Activated CD8-positive, alpha-beta T cell treated with anti-CD3 and anti-CD28 coated beads for 36 hours (primary cell): ENCODE results near the gene ANAPC2. TPM values are rescaled to one million over a fixed set of nuclear protein-coding genes. Genes with fewer than 3 reads are reported as not detected.

Experiments
- ATAC-seq: fragments of 200-7000 bp; cut with Tn5 transposase; one replicate; pipeline ENCODE4 v1.10.0; 2021; ENCODE audit warnings: mild to moderate bottlenecking, moderate library complexity
- CTCF ChIA-PET: fragments of 350-600 bp; sonication (Branson Sonifier 250); formaldehyde crosslinking; loops from one replicate; lab custom pipeline; 2021; ENCODE audit warnings: antibody characterized with exemption; lab: Charles Lee
- POLR2A ChIA-PET: fragments of 350-600 bp; sonication (Branson Sonifier 250); formaldehyde crosslinking; loops from one replicate; lab custom pipeline; 2021; ENCODE audit warnings: antibody characterized with exemption; lab: Charles Lee
- DNase-seq: peaks from one replicate; pipeline ENCODE4 v3.0.0-alpha.2; 2020
- H3K27ac Mint-ChIP-seq: one replicate; pipeline ENCODE4 v1.8.0; 2021; ENCODE audit warnings: mild to moderate bottlenecking, mixed read lengths
- H3K27me3 Mint-ChIP-seq: one replicate; pipeline ENCODE4 v1.8.0; 2021; ENCODE audit warnings: mixed read lengths
- H3K36me3 Mint-ChIP-seq: one replicate; pipeline ENCODE4 v1.8.0; 2021; ENCODE audit warnings: low read depth, mixed read lengths
- H3K4me1 Mint-ChIP-seq: one replicate; pipeline ENCODE4 v1.8.0; 2021; ENCODE audit warnings: low read depth, mixed read lengths
- H3K4me3 Mint-ChIP-seq: one replicate; pipeline ENCODE4 v1.8.0; 2021; ENCODE audit warnings: mild to moderate bottlenecking, moderate library complexity, mixed read lengths
- H3K9me3 Mint-ChIP-seq: one replicate; pipeline ENCODE4 v1.8.0; 2021; ENCODE audit warnings: mixed read lengths
- intact Hi-C: fragments of 100-400 bp; cut with micrococcal nuclease; formaldehyde crosslinking; loops from one replicate; pipeline ENCODE4 v1.10.0; 2022
- total RNA-seq, 2 experiments: library from RNA; stranded (reverse); gene quantifications; one replicate each; pipeline ENCODE4 v1.2.3, GENCODE V29; 2021
- TF ChIP-seq, protein P1 (sequence below): fragments of 200-600 bp; IDR thresholded peaks from one replicate; pipeline ENCODE4 v1.8.0; 2022; ENCODE audit warnings: antibody characterized with exemption, mild to moderate bottlenecking

Gene ANAPC2
- total RNA-seq, 2 experiments from 2014 or later = 38.6 to 39.6 TPM

- Mint-ChIP-seq H3K36me3 (no peaks in the 10 kb centered on the region), H3K27me3 (no peaks in the 10 kb centered on the region), H3K4me3 (no peak overlapping the region), H3K4me1 (peaks cover 2% of the 10 kb centered on the region), H3K27ac (no peak overlapping the region), H3K9me3 (no peaks in the 10 kb centered on the region)
- TF ChIP-seq, protein P1, sequence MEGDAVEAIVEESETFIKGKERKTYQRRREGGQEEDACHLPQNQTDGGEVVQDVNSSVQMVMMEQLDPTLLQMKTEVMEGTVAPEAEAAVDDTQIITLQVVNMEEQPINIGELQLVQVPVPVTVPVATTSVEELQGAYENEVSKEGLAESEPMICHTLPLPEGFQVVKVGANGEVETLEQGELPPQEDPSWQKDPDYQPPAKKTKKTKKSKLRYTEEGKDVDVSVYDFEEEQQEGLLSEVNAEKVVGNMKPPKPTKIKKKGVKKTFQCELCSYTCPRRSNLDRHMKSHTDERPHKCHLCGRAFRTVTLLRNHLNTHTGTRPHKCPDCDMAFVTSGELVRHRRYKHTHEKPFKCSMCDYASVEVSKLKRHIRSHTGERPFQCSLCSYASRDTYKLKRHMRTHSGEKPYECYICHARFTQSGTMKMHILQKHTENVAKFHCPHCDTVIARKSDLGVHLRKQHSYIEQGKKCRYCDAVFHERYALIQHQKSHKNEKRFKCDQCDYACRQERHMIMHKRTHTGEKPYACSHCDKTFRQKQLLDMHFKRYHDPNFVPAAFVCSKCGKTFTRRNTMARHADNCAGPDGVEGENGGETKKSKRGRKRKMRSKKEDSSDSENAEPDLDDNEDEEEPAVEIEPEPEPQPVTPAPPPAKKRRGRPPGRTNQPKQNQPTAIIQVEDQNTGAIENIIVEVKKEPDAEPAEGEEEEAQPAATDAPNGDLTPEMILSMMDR = no peak
- POLR2A ChIA-PET = interaction anchor here (0.7 to 7.1 kb wide), 3 partner anchors 11 to 87 kb away, joined by 3 to 44 read pairs (median 4); partner anchors contain the start of genes ANAPC2, NDOR1 and TMEM203
- ATAC-seq = no peak
- CTCF ChIA-PET = interaction anchor here (0.8 to 1.3 kb wide), 2 partner anchors 8 to 20 kb away, joined by 3 read pairs; no protein-coding TSS in a partner anchor
- intact Hi-C loops = no loop called here
- no peak for DNase-seq
Measured at GRCh38 chr9:137216188-137216965, 28.0 kb upstream of the ANAPC2 start.

DNA sequence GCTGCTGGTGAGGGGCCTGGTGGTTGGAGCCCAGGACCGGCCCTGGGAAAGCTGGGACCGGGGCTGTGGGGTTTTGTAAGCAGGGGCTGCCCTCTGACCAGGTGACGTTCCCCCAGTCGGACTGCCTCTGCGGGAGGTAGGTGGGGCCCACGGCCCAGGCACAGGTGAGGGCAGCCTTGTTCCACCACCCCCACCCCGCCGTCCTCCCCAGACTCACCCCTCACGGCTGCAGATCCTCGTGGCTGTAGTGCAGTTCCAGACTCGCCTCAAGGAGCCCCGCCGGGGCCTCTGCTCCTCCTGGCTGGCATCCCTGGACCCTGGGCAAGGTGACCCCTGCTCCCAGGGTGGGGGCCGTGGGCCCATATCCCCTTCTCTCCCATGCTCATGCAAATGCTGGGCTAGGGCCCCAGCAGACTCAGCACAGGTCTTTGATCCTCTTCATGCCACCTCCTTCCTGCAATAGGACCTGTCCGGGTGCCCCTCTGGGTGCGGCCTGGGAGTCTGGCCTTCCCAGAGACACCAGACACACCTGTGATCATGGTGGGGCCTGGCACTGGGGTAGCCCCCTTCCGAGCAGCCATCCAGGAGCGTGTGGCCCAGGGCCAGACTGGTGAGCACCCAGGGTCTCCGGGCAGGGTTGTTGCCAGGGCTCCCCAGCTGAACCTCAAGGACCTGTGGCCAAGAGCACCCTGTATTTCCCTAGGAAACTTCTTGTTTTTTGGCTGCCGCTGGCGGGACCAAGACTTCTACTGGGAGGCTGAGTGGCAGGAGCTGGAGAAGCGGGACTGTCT lies 27.0 kb upstream of the ANAPC2 start:
- Mint-ChIP-seq H3K36me3 (no peaks in the 10 kb centered on the region), H3K4me3 (no peak overlapping the region), H3K27ac (no peak overlapping the region), H3K9me3 (no peaks in the 10 kb centered on the region), H3K4me1 (no peaks in the 10 kb centered on the region), H3K27me3 (no peaks in the 10 kb centered on the region)
- TF ChIP-seq, protein P1 = no peak
- ChIA-PET POLR2A (interaction anchor here (0.7 to 7.1 kb wide), 3 partner anchors 8 to 27 kb away, joined by 3 to 44 read pairs (median 6); partner anchors contain the start of genes ANAPC2, NDOR1 and TMEM203), CTCF (interaction anchor here (0.9 kb wide), 1 partner anchor 21 kb away, joined by 3 read pairs; no protein-coding TSS in a partner anchor)
- intact Hi-C loops = no loop called here
- ATAC-seq = no peak
- no peak for DNase-seq

DNA sequence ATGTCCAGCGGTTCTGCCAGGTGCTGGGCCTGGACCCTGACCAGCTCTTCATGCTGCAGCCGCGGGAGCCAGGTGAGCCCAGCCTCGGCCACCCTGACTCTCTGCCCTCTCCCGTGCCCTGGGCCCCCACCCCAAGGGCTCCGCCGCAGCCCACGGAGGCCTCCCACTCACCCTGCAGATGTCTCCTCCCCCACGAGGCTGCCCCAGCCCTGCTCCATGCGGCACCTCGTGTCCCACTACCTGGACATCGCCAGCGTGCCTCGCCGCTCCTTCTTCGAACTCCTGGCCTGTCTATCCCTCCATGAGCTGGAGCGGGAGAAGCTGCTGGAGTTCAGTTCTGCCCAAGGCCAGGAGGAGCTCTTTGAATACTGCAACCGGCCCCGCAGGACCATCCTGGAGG lies 26.3 kb upstream of the ANAPC2 start:
- H3K36me3 Mint-ChIP-seq = peaks cover 2% of the 10 kb centered on the region
- no peak for ATAC-seq
- ChIA-PET CTCF (interaction anchor here (0.9 to 1.4 kb wide), 3 partner anchors 8 to 108 kb away, joined by 3 read pairs; no protein-coding TSS in a partner anchor), POLR2A (interaction anchor here (1.0 to 7.1 kb wide), 3 partner anchors 9 to 85 kb away, joined by 4 to 44 read pairs (median 6); partner anchors contain the start of genes NDOR1 and TMEM203)
- H3K4me1 Mint-ChIP-seq = no peaks in the 10 kb centered on the region
- H3K4me3 Mint-ChIP-seq = no peak overlapping the region
- DNase-seq = no peak
- intact Hi-C loops = no loop called here
- H3K27me3 Mint-ChIP-seq = no peaks in the 10 kb centered on the region
- TF ChIP-seq, protein P1 = no peak
- H3K9me3 Mint-ChIP-seq = no peaks in the 10 kb centered on the region
- H3K27ac Mint-ChIP-seq = no peak overlapping the region

DNA sequence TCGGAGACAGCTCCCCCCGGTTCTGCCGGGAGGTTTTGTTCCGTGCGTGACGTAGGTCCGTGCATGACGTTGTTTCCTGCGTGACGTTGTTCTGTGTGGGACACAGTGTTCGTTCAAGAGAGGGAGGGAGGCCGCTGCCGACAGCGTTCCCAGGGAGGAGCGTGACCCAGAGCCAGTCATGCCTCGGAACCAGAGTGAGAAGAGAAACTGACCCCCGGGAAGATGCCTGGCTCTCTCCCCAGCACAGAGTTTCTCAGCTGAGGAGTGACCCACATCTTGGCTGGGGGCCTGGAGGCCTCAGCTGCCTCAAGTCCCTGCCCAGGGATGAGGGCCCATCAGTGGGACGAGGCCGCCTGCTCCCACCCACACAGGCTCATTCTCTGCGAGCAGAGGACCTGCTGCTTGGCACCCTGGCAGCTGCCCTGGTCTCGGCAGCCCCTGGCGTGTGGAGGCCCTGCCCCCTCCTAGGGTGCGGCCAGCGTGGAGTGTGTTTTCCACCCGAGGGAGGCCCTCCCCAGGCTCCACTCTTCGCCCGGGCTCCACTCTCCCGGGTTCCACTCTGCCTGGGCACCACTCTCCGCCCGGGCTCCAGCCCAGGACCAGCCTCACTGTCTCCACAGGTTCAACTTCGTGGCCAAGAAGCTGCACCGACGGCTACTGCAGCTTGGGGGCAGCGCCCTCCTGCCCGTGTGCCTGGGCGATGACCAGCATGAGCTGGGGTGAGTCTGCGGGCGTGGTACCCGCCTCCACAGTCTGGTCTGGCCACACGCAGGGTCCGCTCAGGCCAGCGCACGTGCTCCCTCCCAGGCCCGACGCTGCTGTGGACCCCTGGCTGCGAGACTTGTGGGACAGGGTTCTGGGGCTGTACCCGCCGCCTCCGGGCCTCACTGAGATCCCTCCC lies 25.1 kb upstream of the ANAPC2 start:
- ATAC-seq = no peak

More for the DNA sequence above, 25.1 kb upstream of the ANAPC2 start:
- H3K27ac Mint-ChIP-seq = no peak overlapping the region
- POLR2A ChIA-PET = interaction anchor here (1.7 kb wide), 1 partner anchor 11 kb away, joined by 6 read pairs; no protein-coding TSS in a partner anchor
- H3K36me3 Mint-ChIP-seq = peaks cover 9% of the 10 kb centered on the region
- CTCF ChIA-PET = interaction anchor here (1.0 to 1.4 kb wide), 2 partner anchors 9 to 107 kb away, joined by 3 read pairs; no protein-coding TSS in a partner anchor
- no peaks in the 10 kb centered on the region for H3K27me3 Mint-ChIP-seq
- intact Hi-C loops = no loop called here
- H3K4me3 Mint-ChIP-seq = no peak overlapping the region
- TF ChIP-seq, protein P1 = no peak
- no peak for DNase-seq
- peaks cover under 1% of the 10 kb centered on the region for H3K4me1 Mint-ChIP-seq
- H3K9me3 Mint-ChIP-seq = no peaks in the 10 kb centered on the region
